Heart right ventricle (tissue), 16 donors: ENCODE results near the gene ALAS1. TPM values are rescaled to one million over a fixed set of nuclear protein-coding genes. Genes with fewer than 3 reads are reported as not detected.
"Not testable (repeated sequence)": the region's sequence is repeated elsewhere in the genome, so short reads cannot be mapped to it uniquely, and the experiment has no call there.

Experiments used
- ATAC-seq, 8 donors: fragments of 200-7000 bp; cut with Tn5 transposase; one replicate each; pipeline ENCODE4 v1.9.1; 2020; ENCODE audit warnings: mild to moderate bottlenecking in 8 of 8, moderate library complexity in 8 of 8, moderate number of reproducible peaks in 1 of 8
- DNase-seq, 2 donors: peaks; one replicate each; pipeline ENCODE4 v3.0.0-alpha.2; 2020
- H3K27ac ChIP-seq, 10 donors: fragments of 200-600 bp; sonication (generic) in 2 of 10; one replicate each; pipeline versions ENCODE4 v1.5.0 to v1.8.0; 2020 to 2022; ENCODE audit warnings: mild to moderate bottlenecking in 3 of 10
- H3K27me3 ChIP-seq, 7 donors: fragments of 200-600 bp; one replicate each; pipeline ENCODE4 v1.8.0; 2021 to 2022; ENCODE audit warnings: mild to moderate bottlenecking in 2 of 7
- H3K36me3 ChIP-seq, 9 donors: fragments of 200-600 bp; sonication (generic) in 1 of 9; one replicate each; pipeline versions ENCODE4 v1.5.0 to v1.8.0; 2020 to 2022; ENCODE audit warnings: mild to moderate bottlenecking in 2 of 9
- H3K4me1 ChIP-seq, 9 donors: fragments of 200-600 bp; sonication (generic) in 1 of 9; one replicate each; pipeline versions ENCODE4 v1.5.0 to v1.8.0; 2020 to 2022; ENCODE audit warnings: mild to moderate bottlenecking in 4 of 9
- H3K4me3 ChIP-seq, 10 donors: fragments of 200-600 bp; sonication (generic) in 2 of 10; one replicate each; pipeline versions ENCODE4 v1.5.0 to v1.8.0; 2020 to 2022; ENCODE audit warnings: mild to moderate bottlenecking in 7 of 10, moderate library complexity in 2 of 10
- H3K9me3 ChIP-seq, 11 donors: fragments of 200-600 bp in 10 of 11; sonication (generic) in 2 of 11; one replicate each; pipeline versions ENCODE4 v1.5.0 to v1.8.0; 2013 to 2022; ENCODE audit warnings: mild to moderate bottlenecking in 2 of 11, control low read depth in 1 of 11, moderate library complexity in 1 of 11
- WGBS, 2 donors: extraction: QIAGEN DNeasy Blood & Tissue Kit; methylation state at CpG; one replicate each; pipeline ENCODE4 v1.1.7; 2013; ENCODE audit warnings: inconsistent platforms in 1 of 2; 5-methylcytosine and 5-hydroxymethylcytosine counted together
- intact Hi-C, 10 donors: fragments of 100-400 bp; cut with DNase I; formaldehyde crosslinking; loops; one replicate each; pipeline versions ENCODE4 v1.11.1 to v1.14.2; 2022
- polyA plus RNA-seq, 2 donors: library from polyadenylated mRNA; stranded (reverse); fragments of 200-250 nt; gene quantifications; one replicate each; pipeline ENCODE4 v1.2.3, GENCODE V29; 2013
- total RNA-seq, 10 donors: library from RNA; stranded (reverse); fragmentation: NEBNext Ultra II Directional in 3 of 10; extraction: Animal tissue kit (Norgen Biotek cat#: 25700) in 3 of 10; gene quantifications; one replicate each; pipeline versions ENCODE4 v1.2.1 to v1.2.4, GENCODE V29; 2021 to 2023
- TF ChIP-seq, protein P1 (sequence below), 9 donors: fragments of 200-600 bp; sonication (generic) in 2 of 9; IDR thresholded peaks; one replicate each; pipeline versions ENCODE4 v1.5.0 to v1.8.0; 2021 to 2022; ENCODE audit warnings: antibody characterized with exemption in 9 of 9, mild to moderate bottlenecking in 5 of 9, moderate library complexity in 1 of 9
- donor health status: Arrhythmogenic right ventricular cardiomyopathy.
- donor health status: ischemic (EF 13 %, LVEDD 7.1; RV severe dilation, severe dysfunction).
- donor health status: healthy with polysubstance abuse.
- donor health status: DM: no; HTN: yes; CAD: no.
- donor health status: DM: no; HTN: no; CAD: no.
- donor health status: ischemic (EF 25% LVEDD 6.9; RV normal size, moderate dysfunction).
- donor health status: ischemic (EF 25% LVEDD 5.7; RV mildly dilated, moderate dysfunction).
- donor health status: healthy.
- donor health status: DM: yes; HTN: yes; CAD: no.
- donor health status: Ischemic cardiomyopathy.
- donor health status: ischemic (EF 35%, LVEDD 5.7; RV mildly dilated, moderate dysfunction).
- donor health status: nonischemic (EF 11% LVEDD 7.7; RV severe dilation, severe dysfunction).
- donor health status: DM: yes; HTN: yes; CAD: no.
- donor health status: PGD.
- donor health status: ischemic (EF 29% LVEDD 5.4; RV normal size, mild dysfunction).
- donor health status: nonischemic (EF 23%, LVEDD 6.1; RV moderate dilation, normal function).

The ALAS1 gene
- total and polyA plus RNA-seq, 12 donors, result 55.2 to 233 (median 176) TPM

- ATAC-seq, result no peak
- no peak for DNase-seq
- H3K36me3 ChIP-seq, result no peaks in the 10 kb centered on the region
These were observed 20.3 kb upstream of the ALAS1 start for GRCh38 chr3:52177701-52178042.

DNA sequence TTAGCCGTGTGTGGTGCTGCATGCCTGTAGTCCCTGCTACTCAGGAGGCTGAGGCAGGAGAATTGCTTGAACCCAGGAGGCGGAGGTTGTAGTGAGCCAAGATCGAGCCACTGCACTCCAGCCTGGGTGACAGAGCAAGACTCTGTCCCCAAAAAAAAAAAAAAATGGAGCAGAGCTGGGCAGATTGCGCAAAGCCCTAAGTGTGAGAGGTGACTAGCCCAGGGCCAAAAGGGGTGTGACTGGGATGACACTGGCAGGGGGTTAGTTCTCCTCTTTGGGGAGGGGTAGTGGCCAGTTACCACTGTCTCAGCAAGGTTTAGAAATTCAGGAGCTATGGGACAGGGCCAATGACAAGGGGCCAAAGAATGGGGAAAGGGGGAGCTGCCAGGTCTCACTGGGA, 19.8 kb upstream of the ALAS1 start:
- H3K9me3 ChIP-seq, ATAC-seq, intact Hi-C loops, DNase-seq, H3K4me3 ChIP-seq, H3K27ac ChIP-seq, H3K27me3 ChIP-seq, H3K36me3 ChIP-seq: not testable (repeated sequence)
- WGBS, 2 donors, result 94 to 95% methylated on average over 4 of the region's 4 CpGs
- peaks cover 4 to 21% (median 17%) of the 10 kb centered on the region in 9 donors for H3K4me1 ChIP-seq

More at GRCh38 chr3:52177701-52178042, 20.3 kb upstream of the ALAS1 start:
- no peak overlapping the region for H3K4me3 ChIP-seq
- no peak overlapping the region for H3K27ac ChIP-seq
- intact Hi-C loops, result no loop called here
- no peaks in the 10 kb centered on the region for H3K9me3 ChIP-seq
- H3K27me3 ChIP-seq, result no peaks in the 10 kb centered on the region
- peaks cover 4 to 17% (median 14%) of the 10 kb centered on the region in 9 donors for H3K4me1 ChIP-seq
- WGBS, 2 donors, result 91 to 92% methylated on average over 5 of the region's 5 CpGs
- TF ChIP-seq, protein P1, sequence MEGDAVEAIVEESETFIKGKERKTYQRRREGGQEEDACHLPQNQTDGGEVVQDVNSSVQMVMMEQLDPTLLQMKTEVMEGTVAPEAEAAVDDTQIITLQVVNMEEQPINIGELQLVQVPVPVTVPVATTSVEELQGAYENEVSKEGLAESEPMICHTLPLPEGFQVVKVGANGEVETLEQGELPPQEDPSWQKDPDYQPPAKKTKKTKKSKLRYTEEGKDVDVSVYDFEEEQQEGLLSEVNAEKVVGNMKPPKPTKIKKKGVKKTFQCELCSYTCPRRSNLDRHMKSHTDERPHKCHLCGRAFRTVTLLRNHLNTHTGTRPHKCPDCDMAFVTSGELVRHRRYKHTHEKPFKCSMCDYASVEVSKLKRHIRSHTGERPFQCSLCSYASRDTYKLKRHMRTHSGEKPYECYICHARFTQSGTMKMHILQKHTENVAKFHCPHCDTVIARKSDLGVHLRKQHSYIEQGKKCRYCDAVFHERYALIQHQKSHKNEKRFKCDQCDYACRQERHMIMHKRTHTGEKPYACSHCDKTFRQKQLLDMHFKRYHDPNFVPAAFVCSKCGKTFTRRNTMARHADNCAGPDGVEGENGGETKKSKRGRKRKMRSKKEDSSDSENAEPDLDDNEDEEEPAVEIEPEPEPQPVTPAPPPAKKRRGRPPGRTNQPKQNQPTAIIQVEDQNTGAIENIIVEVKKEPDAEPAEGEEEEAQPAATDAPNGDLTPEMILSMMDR (IDR thresholded peaks at IDR 0.05), result no peak

DNA sequence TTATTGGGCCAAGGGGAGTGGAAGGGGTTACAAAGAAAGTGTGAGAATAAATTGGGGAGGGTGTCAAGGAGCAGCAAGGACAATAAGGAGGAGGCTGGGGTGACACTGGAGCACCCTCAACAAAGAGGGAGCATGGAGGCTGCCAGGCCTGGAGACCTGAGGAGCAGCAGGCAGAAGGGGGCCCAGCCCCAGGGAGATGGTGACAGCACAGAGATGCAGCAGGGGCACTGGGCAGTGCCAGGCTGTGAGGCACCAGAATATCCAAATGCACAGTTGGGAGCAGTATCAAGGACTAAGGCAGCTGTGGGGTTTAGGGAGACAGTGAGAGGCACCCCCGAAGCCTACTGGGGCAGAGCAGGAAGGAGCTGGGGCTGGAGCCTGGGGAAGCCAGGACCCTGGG, 19.4 kb upstream of the ALAS1 start:
- intact Hi-C loops, result no loop called here
- WGBS, 2 donors, result 96 to 100% methylated on average over 1 of the region's 1 CpG
- TF ChIP-seq, protein P1 (IDR thresholded peaks at IDR 0.05), result no peak

GRCh38 chr3:52181543-52181942, 16.4 kb upstream of the ALAS1 start:
- DNase-seq (no peak), ATAC-seq (peak in 3 of 8 donors; percentile 8 to 32 (median 20))
- Histone ChIP-seq H3K4me1 (peaks cover 4 to 41% (median 21%) of the 10 kb centered on the region in 9 donors), H3K27me3 (no peaks in the 10 kb centered on the region), H3K36me3 (no peaks in the 10 kb centered on the region), H3K27ac (peak overlapping the region in 6 of 10 donors; percentile 15 to 89 (median 46)), H3K9me3 (no peaks in the 10 kb centered on the region), H3K4me3 (no peak overlapping the region)
- TF ChIP-seq, protein P1 (IDR thresholded peaks at IDR 0.05), result no peak
- intact Hi-C loops, result loop anchor here in 1 of 10 donors (5.0 kb wide), 1 partner anchor 36 kb away; no protein-coding TSS in a partner anchor
- 66 to 69% methylated on average over 4 of the region's 4 CpGs for WGBS, 2 donors

More for the DNA sequence above, 19.4 kb upstream of the ALAS1 start:
- no peaks in the 10 kb centered on the region for H3K27me3 ChIP-seq
- no peaks in the 10 kb centered on the region for H3K36me3 ChIP-seq
- ATAC-seq (no peak), DNase-seq (no peak)
- no peaks in the 10 kb centered on the region for H3K9me3 ChIP-seq
- peaks cover 4 to 25% (median 17%) of the 10 kb centered on the region in 9 donors for H3K4me1 ChIP-seq
- H3K4me3 ChIP-seq, result no peak overlapping the region
- no peak overlapping the region for H3K27ac ChIP-seq

GRCh38 chr3:52182196-52182595, 15.8 kb upstream of the ALAS1 start:
- ATAC-seq (peak in 5 of 8 donors; percentile 9 to 48 (median 37)), DNase-seq (no peak)
- Histone ChIP-seq H3K27me3 (no peaks in the 10 kb centered on the region), H3K36me3 (no peaks in the 10 kb centered on the region), H3K4me3 (no peak overlapping the region), H3K9me3 (no peaks in the 10 kb centered on the region), H3K4me1 (peaks cover 4 to 41% (median 21%) of the 10 kb centered on the region in 9 donors), H3K27ac (peak overlapping the region in 6 of 10 donors; percentile 10 to 89 (median 72))
- TF ChIP-seq, protein P1 (IDR thresholded peaks at IDR 0.05), result no peak
- WGBS, 2 donors, result 56 to 67% methylated on average over 5 of the region's 5 CpGs
- intact Hi-C loops, result loop anchor here in 1 of 10 donors (5.0 kb wide), 1 partner anchor 35 kb away; no protein-coding TSS in a partner anchor
